ENCODE measurements around the gene DOCK8. TPM values are rescaled to one million over a fixed set of nuclear protein-coding genes. Genes with fewer than 3 reads are reported as not detected.
"Not testable (repeated sequence)": the region's sequence is repeated elsewhere in the genome, so short reads cannot be mapped to it uniquely, and the experiment has no call there.

Gene DOCK8
- total RNA-seq, 2 donors from 2014 or later, result 18.7 to 19.3 TPM

DNA sequence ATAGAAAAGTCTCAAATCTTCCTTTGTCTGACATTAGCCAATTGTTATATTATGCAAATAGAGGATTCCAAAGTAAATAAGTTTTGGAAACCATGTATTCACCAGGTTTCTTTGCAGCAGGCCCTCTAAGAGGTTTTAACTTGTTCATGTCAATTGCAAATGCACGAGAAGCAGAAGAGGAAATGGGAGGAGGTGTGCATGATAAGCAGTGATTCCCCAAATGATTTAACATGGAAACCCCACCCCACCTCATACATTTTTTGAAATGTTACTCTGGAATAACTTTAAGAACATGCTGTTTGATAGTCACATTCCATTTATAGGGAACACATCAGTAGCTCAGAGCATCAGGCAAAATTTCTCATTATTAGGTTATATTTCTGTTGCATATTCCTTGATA lies 190.7 kb downstream of the DOCK8 start:
- H3K36me3 ChIP-seq, result no peaks in the 10 kb centered on the region
- H3K4me3 ChIP-seq, result no peak overlapping the region

DNA sequence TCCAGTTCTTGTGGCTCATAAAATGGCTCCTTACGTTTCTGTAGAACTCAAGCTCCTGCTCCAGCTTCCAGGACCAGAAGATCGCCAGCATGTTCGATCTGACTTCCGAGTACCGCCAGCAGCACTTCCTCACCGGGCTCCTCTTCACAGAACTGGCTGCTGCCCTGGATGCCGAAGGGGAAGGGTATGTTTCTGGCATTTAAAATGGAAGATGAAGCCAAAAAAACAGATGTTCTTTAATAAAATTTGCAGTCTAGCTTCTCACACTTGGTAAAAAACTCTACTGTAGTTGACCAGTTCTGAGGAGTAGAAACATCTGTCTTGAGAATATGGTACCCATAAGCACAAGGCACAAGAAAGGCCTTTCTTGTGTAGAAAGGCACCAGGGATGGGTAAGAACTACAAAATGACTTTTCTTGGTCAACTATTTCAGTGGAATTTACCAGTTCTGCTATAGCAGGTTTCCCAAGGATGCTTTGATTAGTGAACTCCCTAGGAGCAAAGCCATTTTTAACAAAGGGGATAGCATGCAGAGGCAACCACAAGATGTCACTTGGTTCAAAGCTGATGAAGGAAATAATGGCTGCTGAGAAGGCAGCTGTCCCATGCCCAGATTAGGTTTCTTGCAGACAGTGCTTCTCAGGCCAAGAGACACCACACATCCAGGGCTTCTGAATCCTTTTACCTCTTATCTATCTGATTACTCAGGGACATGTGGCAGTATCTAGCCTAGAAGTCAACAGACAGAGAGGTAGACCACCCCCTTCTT lies 192.4 kb downstream of the DOCK8 start:
- Histone ChIP-seq H3K36me3 (no peaks in the 10 kb centered on the region), H3K4me1 (ENCODE audit: control insufficient read depth in 1 of 2, low read depth in 2 of 2) (no peaks in the 10 kb centered on the region), H3K4me3 (no peak overlapping the region), H3K27ac (no peak overlapping the region), H3K9me3 (no peaks in the 10 kb centered on the region), H3K27me3 (replicated peaks; ENCODE audit: insufficient read depth) (no peaks in the 10 kb centered on the region)
- DNase-seq (ENCODE audit: low spot score) (no peak), ATAC-seq (ENCODE audit: insufficient number of reproducible peaks, low FRiP score, low read depth) (no peak)
- TF ChIP-seq, protein P1, sequence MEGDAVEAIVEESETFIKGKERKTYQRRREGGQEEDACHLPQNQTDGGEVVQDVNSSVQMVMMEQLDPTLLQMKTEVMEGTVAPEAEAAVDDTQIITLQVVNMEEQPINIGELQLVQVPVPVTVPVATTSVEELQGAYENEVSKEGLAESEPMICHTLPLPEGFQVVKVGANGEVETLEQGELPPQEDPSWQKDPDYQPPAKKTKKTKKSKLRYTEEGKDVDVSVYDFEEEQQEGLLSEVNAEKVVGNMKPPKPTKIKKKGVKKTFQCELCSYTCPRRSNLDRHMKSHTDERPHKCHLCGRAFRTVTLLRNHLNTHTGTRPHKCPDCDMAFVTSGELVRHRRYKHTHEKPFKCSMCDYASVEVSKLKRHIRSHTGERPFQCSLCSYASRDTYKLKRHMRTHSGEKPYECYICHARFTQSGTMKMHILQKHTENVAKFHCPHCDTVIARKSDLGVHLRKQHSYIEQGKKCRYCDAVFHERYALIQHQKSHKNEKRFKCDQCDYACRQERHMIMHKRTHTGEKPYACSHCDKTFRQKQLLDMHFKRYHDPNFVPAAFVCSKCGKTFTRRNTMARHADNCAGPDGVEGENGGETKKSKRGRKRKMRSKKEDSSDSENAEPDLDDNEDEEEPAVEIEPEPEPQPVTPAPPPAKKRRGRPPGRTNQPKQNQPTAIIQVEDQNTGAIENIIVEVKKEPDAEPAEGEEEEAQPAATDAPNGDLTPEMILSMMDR (IDR thresholded peaks at IDR 0.05), result no peak

More for the DNA sequence above, 190.7 kb downstream of the DOCK8 start:
- no peaks in the 10 kb centered on the region for H3K27me3 ChIP-seq (replicated peaks; ENCODE audit: insufficient read depth)
- no peaks in the 10 kb centered on the region for H3K4me1 ChIP-seq (ENCODE audit: control insufficient read depth in 1 of 2, low read depth in 2 of 2)
- H3K9me3 ChIP-seq, result no peaks in the 10 kb centered on the region
- no peak overlapping the region for H3K27ac ChIP-seq
- no peak for DNase-seq (ENCODE audit: low spot score)
- TF ChIP-seq, protein P1 (IDR thresholded peaks at IDR 0.05), result no peak
- ATAC-seq (ENCODE audit: insufficient number of reproducible peaks, low FRiP score, low read depth), result no peak

DNA sequence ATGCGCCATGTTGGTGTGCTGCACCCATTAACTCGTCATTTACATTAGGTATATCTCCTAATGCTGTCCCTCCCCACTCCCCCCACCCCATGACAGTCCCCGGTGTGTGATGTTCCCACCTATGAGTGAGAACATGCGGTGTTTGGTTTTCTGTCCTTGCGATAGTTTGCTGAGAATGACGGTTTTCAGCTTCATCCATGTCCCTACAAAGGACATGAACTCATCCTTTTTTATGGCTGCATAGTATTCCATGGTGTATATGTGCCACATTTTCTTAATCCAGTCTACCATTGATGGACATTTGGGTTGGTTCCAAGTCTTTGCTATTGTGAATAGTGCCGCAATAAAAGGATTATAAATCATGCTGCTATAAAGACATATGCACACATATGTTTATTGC lies 195.0 kb downstream of the DOCK8 start:
- not testable (repeated sequence) for H3K36me3 ChIP-seq; H3K9me3 ChIP-seq; ATAC-seq (ENCODE audit: insufficient number of reproducible peaks, low FRiP score, low read depth); DNase-seq (ENCODE audit: low spot score); H3K27ac ChIP-seq; H3K27me3 ChIP-seq (replicated peaks; ENCODE audit: insufficient read depth); H3K4me1 ChIP-seq (ENCODE audit: control insufficient read depth in 1 of 2, low read depth in 2 of 2); H3K4me3 ChIP-seq

DNA sequence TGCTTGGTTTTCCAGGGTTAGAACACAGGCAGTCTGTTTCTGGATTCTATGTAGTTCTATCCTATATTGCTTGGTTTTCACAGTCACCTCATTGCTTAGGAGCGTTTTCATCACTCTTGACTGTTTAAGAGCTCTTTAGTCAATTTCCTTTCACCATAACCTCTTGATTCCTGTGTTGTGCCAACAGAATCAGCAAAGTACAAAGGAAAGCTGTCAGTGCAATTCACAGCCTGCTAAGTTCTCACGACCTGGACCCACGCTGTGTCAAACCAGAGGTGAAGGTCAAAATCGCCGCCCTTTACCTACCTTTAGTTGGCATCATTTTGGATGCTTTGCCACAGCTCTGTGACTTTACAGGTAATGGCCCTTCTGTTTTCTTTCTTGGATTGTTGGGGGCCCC lies 199.9 kb downstream of the DOCK8 start:
- DNase-seq (ENCODE audit: low spot score), result no peak
- TF ChIP-seq, protein P1 (IDR thresholded peaks at IDR 0.05), result no peak
- Histone ChIP-seq H3K9me3 (no peaks in the 10 kb centered on the region), H3K36me3 (no peaks in the 10 kb centered on the region), H3K27ac (no peak overlapping the region), H3K4me3 (no peak overlapping the region), H3K27me3 (replicated peaks; ENCODE audit: insufficient read depth) (no peaks in the 10 kb centered on the region), H3K4me1 (ENCODE audit: control insufficient read depth in 1 of 2, low read depth in 2 of 2) (no peaks in the 10 kb centered on the region)
- ATAC-seq (ENCODE audit: insufficient number of reproducible peaks, low FRiP score, low read depth), result no peak

DNA sequence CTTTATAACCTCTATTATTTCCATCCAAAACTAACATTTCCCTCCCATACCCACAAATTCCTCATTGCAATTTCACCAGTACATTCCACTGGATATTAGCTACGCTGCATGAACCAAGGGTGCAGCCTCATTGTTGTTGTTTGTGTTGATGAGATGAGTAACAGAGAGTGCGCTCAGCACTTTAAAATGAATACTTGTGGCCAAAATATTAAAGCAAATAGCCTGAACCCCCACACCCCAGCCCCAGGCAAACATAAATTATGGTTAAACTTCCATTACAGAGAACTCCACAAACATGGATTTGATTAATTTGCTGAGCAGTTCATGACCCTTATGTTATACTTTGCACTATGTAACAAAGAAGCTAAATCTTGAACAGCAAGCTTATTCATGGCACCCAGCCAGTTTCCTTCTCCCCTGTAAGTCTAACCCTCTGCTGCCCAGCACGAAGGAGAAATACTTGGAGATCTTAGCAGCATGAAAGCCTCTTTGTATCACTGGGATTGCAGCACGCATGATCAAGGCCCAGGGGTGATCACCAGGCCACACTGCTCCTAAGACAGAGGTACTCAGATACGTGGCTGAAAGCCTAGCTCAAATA lies 205.0 kb downstream of the DOCK8 start:
- no peak for ATAC-seq (ENCODE audit: insufficient number of reproducible peaks, low FRiP score, low read depth)
- H3K27ac ChIP-seq, result no peak overlapping the region
- H3K27me3 ChIP-seq (replicated peaks; ENCODE audit: insufficient read depth), result no peaks in the 10 kb centered on the region

More for the DNA sequence above, 205.0 kb downstream of the DOCK8 start:
- TF ChIP-seq, protein P1 (IDR thresholded peaks at IDR 0.05), result no peak
- no peak overlapping the region for H3K4me3 ChIP-seq
- no peaks in the 10 kb centered on the region for H3K36me3 ChIP-seq
- DNase-seq (ENCODE audit: low spot score), result no peak
- H3K4me1 ChIP-seq (ENCODE audit: control insufficient read depth in 1 of 2, low read depth in 2 of 2), result no peaks in the 10 kb centered on the region
- no peaks in the 10 kb centered on the region for H3K9me3 ChIP-seq
